GM19240 (cell line): ENCODE results near the gene CTCF.

ENCODE experiments used
- DNase-seq: peaks from one replicate; pipeline ENCODE4 v3.0.0; 2011; ENCODE audit warnings: low spot score; ENCODE audit not compliant: insufficient read length

The CTCF gene

GRCh38 chr16:67651039-67651438, 88.7 kb downstream of the CTCF start:
- DNase-seq = no peak

- no peak for DNase-seq
Observed at GRCh38 chr16:67651847-67652246, 89.5 kb downstream of the CTCF start.

GRCh38 chr16:67652578-67653127, 90.3 kb downstream of the CTCF start:
- no peak for DNase-seq

GRCh38 chr16:67653128-67653788, 90.9 kb downstream of the CTCF start:
- DNase-seq = no peak

- no peak for DNase-seq
Observed at GRCh38 chr16:67653789-67654402, 91.6 kb downstream of the CTCF start.

GRCh38 chr16:67654403-67654911, 92.1 kb downstream of the CTCF start:
- DNase-seq = no peak

GRCh38 chr16:67655363-67655762, 93.0 kb downstream of the CTCF start:
- DNase-seq = no peak

GRCh38 chr16:67656344-67657016, 94.2 kb downstream of the CTCF start:
- no peak for DNase-seq

- DNase-seq = no peak
Observed at GRCh38 chr16:67657017-67657608, 94.8 kb downstream of the CTCF start.

GRCh38 chr16:67657751-67658518, 95.6 kb downstream of the CTCF start:
- DNase-seq = no peak

GRCh38 chr16:67658849-67659674, 96.7 kb downstream of the CTCF start:
- no peak for DNase-seq

GRCh38 chr16:67659675-67660563, 97.6 kb downstream of the CTCF start, which contains the start of gene ACD:
TSS of gene ACD (minus strand) at chr16:67660260. CDS start at chr16:67660220, 40 bp downstream.
- peak; percentile 100 for DNase-seq

GRCh38 chr16:67660564-67661028, 98.3 kb downstream of the CTCF start, which contains the start of gene PARD6A:
TSS of gene PARD6A (plus strand) at chr16:67660960. CDS start at chr16:67661039, 79 bp downstream.
- DNase-seq = peak; percentile 100

- no peak for DNase-seq
Observed at GRCh38 chr16:67661101-67661761, 98.9 kb downstream of the CTCF start.

GRCh38 chr16:67661886-67662652, 99.7 kb downstream of the CTCF start:
- no peak for DNase-seq

- DNase-seq = no peak
Observed at GRCh38 chr16:67662653-67663010, 100.3 kb downstream of the CTCF start.

- DNase-seq = no peak
Observed at GRCh38 chr16:67663151-67663876, 101.0 kb downstream of the CTCF start.
